NCI-H1436 treated with DMSO at 0.1 percent for 48 hours (cell line): Measurements from ENCODE around the gene INPP5A.
"Not testable (repeated sequence)": the region's sequence is repeated elsewhere in the genome, so short reads cannot be mapped to it uniquely, and the experiment has no call there.

Experiments
- DNase-seq: peaks from one replicate; lab custom pipeline; 2025; lab: John Stamatoyannopoulos, UW

The INPP5A gene

GRCh38 chr10:132679217-132679595 is 141.6 kb downstream of the INPP5A start:
- no peak for DNase-seq

- DNase-seq: no peak
These were observed 142.1 kb downstream of the INPP5A start for GRCh38 chr10:132679640-132680039.

- not testable (repeated sequence) for DNase-seq
These were observed 143.2 kb downstream of the INPP5A start for GRCh38 chr10:132680741-132681140.

GRCh38 chr10:132681858-132682755 is 144.5 kb downstream of the INPP5A start:
- DNase-seq: no peak

GRCh38 chr10:132684164-132684891 is 146.7 kb downstream of the INPP5A start:
- DNase-seq: no peak

GRCh38 chr10:132685101-132685891 is 147.7 kb downstream of the INPP5A start:
- DNase-seq: no peak

- no peak for DNase-seq
These were observed 148.5 kb downstream of the INPP5A start for GRCh38 chr10:132685921-132686680.

DNA sequence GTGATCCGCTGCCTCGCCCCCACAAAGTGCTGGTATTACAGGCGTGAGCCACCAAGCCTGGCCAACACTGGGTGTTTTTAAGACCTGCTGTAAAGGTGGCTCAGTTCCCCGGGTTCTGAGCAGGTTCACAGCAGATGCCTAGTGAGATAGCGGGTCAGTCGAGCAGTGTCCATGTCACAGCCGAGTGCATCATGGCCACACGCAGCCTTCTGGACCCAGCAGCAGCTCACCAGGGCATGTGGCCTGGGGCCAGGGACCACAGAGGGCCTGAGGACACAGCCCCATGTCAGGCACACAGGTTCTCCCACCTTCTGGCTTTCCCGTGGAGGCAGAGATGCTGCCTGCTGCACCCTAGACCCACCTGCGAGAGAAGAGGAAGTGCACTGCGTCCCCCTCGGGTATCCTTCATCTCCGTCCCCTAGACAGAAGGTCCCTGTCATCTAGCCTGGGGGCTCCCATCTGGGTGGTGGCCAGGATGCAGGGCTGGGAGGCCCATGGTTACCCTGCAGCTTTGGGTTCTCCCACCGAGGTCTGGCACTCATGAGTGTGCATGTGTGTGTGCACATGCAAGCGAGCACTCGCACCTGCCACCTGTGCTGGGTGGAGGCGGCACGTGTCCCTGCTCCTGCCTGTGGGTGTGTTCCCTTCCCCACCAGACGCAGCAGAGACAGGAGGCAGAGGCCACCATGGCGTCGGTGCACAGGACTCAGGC is 149.8 kb downstream of the INPP5A start:
- no peak for DNase-seq

GRCh38 chr10:132687893-132688579 is 150.4 kb downstream of the INPP5A start:
- no peak for DNase-seq

DNA sequence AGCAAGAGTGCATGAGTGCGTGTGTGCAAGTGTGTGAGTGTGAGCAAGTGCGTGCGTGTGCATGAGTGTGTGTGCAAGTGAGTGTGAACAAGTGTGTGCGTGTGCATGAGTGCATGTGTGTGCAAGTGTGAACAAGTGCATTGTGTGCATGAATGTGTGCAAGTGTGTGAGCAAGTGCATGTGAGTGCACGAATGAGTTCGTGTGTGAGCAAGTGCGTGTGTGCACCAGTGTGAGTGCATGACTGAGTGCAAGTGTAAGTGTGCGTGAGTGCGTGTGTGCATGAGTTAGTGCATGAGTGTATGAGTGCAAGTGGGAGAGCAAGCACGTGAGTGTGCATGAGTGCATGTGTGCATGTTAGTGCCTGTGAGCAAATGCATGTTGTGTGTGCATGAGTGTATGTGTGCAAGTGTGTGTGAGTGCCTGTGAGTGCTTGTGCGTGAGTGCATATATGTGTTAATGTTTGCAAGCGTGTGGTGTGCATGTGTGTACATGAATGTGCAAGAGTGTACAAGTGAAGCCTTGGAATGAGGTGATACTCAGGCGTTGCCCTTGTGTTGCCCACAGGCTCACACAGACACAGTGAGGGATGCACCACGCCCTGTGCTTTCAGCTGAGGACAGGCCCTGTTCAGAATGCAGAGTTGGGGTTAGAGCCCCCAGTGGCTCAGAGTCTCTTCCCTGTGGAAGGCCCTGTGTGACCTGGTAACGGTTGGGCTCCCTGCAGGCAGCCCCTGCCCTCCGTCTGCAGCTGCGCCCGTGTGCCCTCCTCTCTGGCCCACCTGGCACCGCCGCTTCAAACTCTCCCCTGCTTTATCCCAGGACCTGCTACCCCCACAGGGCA is 151.2 kb downstream of the INPP5A start:
- DNase-seq: no peak

DNA sequence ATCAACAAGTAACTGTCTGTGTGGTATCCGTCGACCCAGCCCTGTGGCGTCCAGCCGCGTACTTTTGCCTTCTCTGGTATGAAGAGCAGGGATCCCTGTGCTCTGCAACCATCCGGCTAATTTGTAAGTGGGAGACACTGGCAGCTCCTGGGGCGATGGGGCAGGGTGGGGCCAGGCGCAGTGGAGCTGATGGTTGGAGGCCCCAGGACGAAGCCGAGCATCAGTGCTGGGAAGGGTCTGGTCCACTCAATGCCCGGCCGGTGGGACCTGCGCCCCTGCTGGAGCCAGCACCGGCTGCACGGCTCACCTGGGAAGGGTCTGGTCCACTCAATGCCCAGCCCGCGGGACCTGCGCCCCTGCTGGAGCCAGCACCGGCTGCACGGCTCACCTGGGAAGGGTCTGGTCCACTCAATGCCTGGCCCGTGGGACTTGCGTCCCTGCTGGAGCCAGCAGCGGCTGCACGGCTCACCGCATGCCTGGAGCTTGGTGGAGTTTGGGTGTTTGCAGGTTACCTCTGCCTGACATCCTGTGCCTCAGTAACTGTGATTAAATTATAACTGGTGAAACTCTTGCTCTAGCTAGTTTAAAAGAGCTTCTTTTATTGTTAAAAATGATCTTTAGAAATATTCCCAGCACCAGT is 152.3 kb downstream of the INPP5A start:
- DNase-seq: no peak

DNA sequence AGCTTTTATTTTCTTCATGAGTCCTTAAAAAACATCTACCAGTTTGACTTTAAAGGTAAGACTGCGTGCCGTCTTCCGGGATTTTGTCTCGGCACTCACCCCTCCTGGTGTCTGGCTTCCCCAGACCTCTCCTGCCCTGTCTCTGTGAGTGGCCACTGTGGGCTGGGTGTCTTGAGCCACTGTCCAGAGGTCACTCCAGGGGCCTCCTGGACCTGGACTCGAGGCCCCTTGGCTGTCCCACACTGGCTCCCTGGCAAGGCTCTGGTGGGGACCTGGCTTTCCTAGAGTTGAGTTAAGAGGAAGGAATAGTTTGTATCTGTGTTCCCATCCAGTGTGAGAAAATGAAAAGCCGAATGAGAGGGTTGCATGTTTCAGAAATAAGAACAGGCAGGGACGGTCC is 152.8 kb downstream of the INPP5A start:
- DNase-seq: no peak

GRCh38 chr10:132690821-132691610 is 153.4 kb downstream of the INPP5A start:
- no peak for DNase-seq

DNA sequence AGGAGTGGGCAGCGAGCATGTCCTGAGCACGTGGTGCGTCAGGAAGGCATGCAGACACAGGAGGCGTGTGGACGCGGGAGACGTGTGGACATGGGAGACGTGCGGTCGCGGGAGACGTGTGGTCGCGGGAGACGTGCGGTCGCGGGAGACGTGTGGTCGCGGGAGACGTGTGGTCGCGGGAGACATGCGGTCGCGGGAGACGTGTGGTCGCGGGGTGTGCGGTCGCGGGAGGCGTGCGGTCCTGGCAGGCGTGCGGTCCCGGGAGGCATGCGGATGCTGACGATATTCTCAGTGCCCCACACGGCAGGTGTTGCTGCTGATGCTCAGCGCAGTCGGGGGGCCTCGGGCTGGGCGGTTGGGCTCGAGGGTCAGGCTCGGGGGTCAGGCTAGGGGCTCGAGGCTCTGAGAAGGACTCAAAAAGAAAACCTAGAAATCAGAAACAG is 154.1 kb downstream of the INPP5A start:
- DNase-seq: no peak

GRCh38 chr10:132692311-132692710 is 154.7 kb downstream of the INPP5A start:
- DNase-seq: no peak

DNA sequence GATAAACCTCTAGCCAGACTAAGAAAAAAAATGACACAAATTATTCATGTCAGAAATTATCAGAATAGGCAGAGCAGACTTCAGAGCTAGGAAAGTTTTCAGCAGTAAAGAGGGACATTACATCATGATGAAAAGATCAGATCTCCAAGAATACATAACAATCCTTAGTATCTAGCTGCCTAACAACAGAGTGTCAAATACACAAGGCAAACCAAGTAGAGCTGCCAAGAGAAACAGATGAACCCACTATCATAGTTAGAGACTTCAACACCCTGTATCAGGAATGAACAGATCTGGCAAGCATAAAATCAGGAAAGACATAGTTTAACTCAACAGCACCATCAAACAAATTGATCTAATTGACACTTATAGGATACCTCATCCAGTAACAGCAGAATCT is 156.1 kb downstream of the INPP5A start:
- no peak for DNase-seq

- DNase-seq: no peak
These were observed 158.6 kb downstream of the INPP5A start for GRCh38 chr10:132696204-132696603.
